Dermis microvascular lymphatic vessel endothelial cell (primary cell): Measurements from ENCODE around the gene GPR27. TPM values are rescaled to one million over a fixed set of nuclear protein-coding genes. Genes with fewer than 3 reads are reported as not detected.

Experiments
- DNase-seq, 2 donors: peaks; one replicate each; pipeline versions ENCODE4 v3.0.0 to v3.0.0-alpha.2; 2010; ENCODE audit warnings: low read depth in 2 of 2
- total RNA-seq: library from RNA; depleted of rRNA; stranded (reverse); fragments of >200 nt; gene quantifications from 2 replicates; pipeline ENCODE4 v1.2.1, GENCODE V29; 2014

The GPR27 gene
- total RNA-seq, 1 donor from 2014 or later: not detected

DNA sequence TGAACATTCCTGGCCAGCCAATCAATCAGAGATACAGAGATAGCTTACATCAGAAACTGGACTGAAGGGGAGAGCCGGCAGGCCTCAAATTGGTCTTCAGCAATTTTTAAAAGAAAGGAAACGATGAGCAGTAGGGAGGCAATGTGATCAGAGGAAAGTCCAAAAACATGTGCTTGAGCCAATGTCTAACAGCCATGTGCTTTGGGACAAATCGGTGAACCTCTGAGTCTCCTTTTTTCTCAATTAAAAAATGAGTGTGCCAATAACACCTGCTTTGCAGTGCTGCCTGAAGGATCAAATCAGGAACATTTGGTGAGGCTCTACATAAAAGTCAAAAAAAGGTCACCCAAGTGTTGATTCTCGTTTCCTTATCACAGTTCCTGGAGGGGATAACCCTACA is 21.0 kb upstream of the GPR27 start:
- no peak for DNase-seq

- no peak for DNase-seq
Observed at GRCh38 chr3:71733319-71733718, 20.3 kb upstream of the GPR27 start.

GRCh38 chr3:71734881-71735280 is 18.8 kb upstream of the GPR27 start:
- DNase-seq: no peak

DNA sequence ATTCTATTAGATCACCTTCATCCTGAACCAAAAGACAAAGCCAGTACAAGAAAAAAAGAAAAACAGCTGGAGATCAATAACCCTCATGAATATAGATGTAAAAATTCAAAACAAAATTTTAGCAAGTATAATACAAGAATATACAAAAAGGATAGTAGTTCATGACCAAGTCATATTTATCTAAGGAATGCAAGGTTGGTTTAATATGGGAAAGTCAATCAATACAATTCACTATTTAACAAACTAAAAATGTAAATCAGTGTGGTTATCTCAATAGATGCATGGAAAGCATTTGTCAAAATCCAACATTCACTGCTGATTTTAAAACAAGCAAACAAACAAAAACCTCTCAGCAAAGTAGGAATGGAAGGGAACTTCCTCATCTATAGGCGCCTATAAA is 11.0 kb upstream of the GPR27 start:
- no peak for DNase-seq

- DNase-seq: no peak
Observed at GRCh38 chr3:71744738-71745137, 8.9 kb upstream of the GPR27 start.

GRCh38 chr3:71751602-71752001 is 2.1 kb upstream of the GPR27 start:
- no peak for DNase-seq

DNA sequence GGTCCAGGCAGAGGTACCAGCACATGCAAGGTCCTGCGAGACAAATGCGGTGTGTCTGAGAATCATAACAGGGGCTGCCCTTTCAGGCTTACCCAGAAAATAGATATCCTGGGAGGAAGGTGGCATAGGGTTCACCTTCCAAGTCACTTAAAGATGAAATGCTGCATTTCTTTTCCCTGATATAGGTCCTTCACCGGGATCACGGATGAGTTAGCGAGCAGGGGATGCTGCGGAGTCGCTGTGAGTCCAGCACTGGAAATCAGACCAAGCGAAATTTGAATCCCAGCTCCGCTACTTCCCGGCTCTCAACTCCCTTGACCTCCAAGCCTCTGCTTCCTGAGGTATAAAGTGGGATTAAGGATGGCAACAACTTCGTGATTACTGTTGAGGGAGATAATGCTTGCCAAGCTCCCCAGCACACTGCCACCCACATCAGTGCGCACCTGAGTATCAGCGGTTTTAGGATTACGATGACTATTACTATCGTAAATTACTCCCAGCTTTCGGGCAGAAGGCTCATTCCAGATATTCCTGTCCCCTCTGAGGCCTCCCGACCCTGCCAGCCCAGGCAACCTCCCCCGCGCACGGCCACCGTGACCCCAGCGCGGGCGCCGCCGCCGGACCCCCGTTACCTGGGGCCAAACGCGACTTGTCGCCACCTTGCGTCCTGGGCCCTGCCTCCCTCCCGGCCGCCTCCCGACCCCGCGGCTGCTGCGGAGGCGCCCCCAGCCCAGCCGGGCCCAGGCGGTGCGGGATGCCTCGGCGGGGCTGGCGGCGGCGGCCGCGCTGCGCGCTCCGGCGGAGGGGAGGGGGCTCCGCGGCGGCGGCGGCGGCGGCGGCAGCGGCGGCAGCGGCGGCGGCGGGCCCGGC is 589 bp upstream of the GPR27 start:
- no peak for DNase-seq

- no peak for DNase-seq
Observed at GRCh38 chr3:71754610-71755253, 1.1 kb downstream of the GPR27 start.

DNA sequence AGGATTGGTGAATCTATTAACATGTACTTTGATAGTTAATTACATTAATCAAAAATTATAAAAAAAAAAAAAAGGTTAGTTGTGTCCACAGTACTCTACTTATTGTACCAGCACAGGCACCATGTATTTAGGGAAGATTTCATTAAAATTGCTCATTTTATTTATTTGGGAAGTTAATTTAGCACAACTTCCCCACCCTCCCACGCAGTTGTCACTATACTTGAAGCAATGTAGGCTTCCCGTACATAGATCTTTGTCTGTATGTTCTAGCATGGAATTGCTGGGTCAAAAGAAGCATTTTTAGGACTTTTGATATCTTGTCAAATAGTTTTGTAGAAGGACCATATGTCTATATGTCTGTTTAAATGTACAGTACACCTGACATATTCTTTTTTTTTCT is 4.4 kb downstream of the GPR27 start:
- DNase-seq: no peak

GRCh38 chr3:71759401-71759800 is 5.7 kb downstream of the GPR27 start:
- DNase-seq: no peak

- DNase-seq: no peak
Observed at GRCh38 chr3:71760140-71760539, 6.5 kb downstream of the GPR27 start.

DNA sequence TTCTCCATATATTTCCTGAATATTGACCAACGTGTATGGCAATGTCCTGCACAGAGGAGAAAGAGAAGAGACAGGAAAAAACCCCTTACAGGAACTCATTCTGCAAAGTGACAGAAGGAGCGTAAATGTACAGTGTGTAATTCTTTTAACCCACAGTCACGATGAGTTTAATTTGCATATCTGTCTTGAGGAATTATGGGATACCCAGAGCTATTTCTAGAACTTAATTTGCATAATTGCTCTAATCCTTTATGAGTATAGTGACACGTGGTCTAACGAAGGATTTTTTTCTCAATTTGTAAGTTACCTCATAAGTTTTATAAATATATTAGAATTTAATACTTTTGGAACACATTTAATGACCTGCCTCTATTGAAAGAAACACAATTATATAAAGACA is 9.8 kb downstream of the GPR27 start:
- DNase-seq: no peak

GRCh38 chr3:71771126-71771525 is 17.5 kb downstream of the GPR27 start:
- DNase-seq: no peak

- no peak for DNase-seq
Observed at GRCh38 chr3:71771884-71772283, 18.2 kb downstream of the GPR27 start.

- no peak for DNase-seq
Observed at GRCh38 chr3:71776538-71776937, 22.9 kb downstream of the GPR27 start.

GRCh38 chr3:71778353-71778752 is 24.7 kb downstream of the GPR27 start:
- no peak for DNase-seq

DNA sequence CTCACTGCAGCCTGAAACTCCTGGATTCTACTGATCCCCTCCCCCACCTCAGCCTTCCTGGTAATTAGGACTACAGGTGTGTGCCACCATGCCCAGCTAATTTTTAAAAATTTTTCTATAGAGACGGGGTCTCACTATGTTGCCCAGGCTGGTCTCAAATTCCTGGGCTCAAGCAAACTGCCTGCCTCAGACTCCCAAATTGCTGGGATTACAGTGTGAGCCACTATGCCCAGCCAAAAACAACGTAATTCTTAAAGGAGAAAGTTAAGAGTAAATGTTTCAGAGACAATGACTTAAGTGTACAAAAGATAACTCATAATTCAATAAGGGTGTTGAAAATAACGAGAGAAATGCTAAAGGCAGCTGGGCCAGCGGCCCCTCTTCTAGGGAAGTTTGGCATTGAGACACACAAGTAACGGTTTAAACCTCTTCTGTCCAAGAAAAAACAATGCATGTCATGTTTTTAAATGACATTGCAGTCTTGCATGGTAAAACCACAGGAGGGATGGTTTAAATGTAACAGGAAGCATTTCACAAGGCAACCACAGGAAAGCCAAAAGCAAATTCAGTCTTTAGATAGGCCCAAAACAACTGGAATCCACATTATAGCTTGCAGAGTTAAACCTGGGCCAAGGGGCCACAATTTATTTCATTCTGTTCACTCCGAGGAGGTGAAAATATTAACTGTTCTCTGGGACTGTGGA is 26.2 kb downstream of the GPR27 start:
- no peak for DNase-seq

DNA sequence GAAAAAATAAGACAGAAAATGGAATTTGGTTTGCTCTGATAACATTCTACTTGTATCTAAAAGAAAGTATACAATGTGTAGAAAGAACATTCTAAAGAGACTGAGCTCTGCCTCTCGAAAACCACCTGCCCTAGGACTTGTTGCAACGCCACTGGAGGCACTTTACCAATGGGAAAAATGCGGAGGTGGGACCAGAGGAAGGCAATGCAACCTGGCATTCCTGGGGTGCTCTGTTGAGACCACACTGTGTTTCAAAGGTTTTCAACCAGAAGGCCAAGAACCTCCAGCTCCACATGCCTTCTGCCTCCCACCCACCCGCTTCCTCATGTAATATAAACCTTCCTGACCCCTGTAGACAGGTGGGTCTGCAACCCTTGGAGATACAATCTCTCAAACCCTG is 26.8 kb downstream of the GPR27 start:
- DNase-seq: no peak

DNA sequence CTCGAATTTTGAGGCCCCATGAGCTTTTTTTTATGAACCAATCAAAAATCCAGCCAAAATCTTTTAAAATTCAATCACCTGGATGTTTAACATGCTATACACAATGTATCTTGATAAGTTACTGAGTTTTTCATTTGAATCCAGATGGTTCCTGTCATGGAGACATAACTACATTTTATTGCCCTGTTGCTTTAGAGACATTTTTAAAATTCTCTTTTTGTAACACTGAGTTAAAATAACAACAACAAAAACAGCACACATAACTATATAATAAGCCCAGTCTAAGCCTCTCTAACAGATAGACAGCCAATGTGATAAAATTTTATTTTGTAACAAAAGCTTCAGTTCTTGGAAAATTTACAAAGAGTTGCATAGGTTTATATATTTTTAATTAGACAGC is 29.5 kb downstream of the GPR27 start:
- DNase-seq: no peak

DNA sequence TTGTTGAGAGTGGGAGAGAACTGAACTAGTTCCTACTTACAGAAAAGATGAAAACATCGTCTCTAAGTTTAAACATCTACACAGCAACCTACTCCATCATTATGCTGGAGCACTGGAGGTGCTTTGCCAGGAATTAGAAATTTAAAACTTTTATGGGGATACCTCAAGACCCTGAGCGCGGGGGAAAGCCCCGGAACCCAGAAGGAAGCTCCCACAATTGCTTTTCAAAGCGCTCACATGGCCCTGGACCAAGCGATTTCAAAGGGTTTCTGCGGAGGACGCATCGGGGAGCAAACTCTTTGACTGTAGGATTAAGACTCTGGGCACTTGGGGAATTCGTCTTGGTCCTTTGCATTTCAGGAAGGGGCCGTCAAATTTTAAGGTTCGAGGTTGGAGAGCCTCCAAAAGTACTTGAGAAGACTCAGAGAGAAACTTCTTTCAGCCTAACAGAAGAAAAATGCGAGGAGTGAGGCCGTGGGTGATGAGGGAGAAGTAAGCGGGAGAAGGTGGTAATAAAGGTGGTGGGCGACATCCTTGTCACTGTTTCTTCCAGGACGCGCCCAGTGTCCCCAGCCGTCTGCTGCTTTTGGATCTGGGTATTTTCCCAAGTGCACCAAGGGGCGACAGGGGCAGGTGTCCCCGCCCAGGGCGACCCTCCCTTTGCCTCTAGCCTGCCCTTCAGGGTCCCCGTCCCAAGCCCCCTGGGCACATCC is 30.7 kb downstream of the GPR27 start:
- DNase-seq: no peak

GRCh38 chr3:71784914-71785531 is 31.4 kb downstream of the GPR27 start, which contains the start of gene PROK2:
TSS of gene PROK2 (minus strand) at chr3:71785148. CDS start at chr3:71785052, 96 bp downstream.
- no peak for DNase-seq
